ENCODE measurements around the gene ZAR1. TPM values are rescaled to one million over a fixed set of nuclear protein-coding genes. Genes with fewer than 3 reads are reported as not detected.
A peak's percentile ranks its signal among the peaks of the same experiment; 100 is the strongest.

Gene ZAR1
- total and polyA plus RNA-seq, 12 donors = not detected

DNA sequence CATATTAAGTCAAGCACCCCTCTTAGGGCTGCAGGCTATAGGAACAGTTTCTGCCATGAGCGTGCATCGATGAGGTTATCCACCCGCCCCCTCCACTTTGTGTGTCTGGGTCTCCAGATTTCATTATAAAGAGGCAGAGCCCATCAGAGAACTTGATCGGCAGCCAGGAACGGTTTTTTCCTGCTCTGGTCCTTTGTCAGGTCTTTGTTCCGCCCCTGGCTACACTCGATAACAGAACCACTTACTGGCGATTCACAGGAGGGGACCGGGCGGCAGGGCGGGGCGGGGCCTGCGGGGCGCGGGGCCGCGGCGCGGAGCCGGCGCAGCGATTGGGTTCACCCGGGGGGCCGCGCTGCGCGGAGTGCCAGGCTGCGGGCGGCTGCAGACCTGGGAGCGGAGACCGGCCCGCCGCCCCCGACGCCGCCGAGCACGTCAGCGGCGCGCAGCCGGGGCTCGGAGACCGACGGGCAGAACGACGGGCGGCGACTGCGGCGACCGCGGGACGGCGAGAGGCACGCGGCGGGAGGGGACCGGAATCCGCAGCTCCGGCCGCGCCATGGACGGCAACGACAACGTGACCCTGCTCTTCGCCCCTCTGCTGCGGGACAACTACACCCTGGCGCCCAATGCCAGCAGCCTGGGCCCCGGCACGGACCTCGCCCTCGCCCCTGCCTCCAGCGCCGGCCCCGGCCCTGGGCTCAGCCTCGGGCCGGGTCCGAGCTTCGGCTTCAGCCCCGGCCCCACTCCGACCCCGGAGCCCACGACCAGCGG lies 6.9 kb upstream of the ZAR1 start, which contains the start of gene SLC10A4:
Gene SLC10A4, plus strand, starts transcription at position 338 of the 771 bp plus-strand sequence. Its CDS starts 219 bp downstream, at position 557.
- 1 to 3% methylated on average over 54 to 85 of the region's 85 CpGs for WGBS, 2 donors
- Histone ChIP-seq H3K9me3 (no peaks in the 10 kb centered on the region), H3K36me3 (no peaks in the 10 kb centered on the region), H3K4me1 (peaks cover 0 to 24% (median 8%) of the 10 kb centered on the region in 9 donors), H3K27me3 (peaks cover 0 to 78% (median 63%) of the 10 kb centered on the region in 7 donors), H3K27ac (no peak within 1 kb of the TSS), H3K4me3 (peak within 1 kb of the TSS in 9 of 10 donors; percentile 29 to 51 (median 38))
- DNase-seq (no peak), ATAC-seq (peak in 3 of 8 donors; percentile 34 to 50 (median 44))
- TF ChIP-seq, protein P1, sequence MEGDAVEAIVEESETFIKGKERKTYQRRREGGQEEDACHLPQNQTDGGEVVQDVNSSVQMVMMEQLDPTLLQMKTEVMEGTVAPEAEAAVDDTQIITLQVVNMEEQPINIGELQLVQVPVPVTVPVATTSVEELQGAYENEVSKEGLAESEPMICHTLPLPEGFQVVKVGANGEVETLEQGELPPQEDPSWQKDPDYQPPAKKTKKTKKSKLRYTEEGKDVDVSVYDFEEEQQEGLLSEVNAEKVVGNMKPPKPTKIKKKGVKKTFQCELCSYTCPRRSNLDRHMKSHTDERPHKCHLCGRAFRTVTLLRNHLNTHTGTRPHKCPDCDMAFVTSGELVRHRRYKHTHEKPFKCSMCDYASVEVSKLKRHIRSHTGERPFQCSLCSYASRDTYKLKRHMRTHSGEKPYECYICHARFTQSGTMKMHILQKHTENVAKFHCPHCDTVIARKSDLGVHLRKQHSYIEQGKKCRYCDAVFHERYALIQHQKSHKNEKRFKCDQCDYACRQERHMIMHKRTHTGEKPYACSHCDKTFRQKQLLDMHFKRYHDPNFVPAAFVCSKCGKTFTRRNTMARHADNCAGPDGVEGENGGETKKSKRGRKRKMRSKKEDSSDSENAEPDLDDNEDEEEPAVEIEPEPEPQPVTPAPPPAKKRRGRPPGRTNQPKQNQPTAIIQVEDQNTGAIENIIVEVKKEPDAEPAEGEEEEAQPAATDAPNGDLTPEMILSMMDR (IDR thresholded peaks at IDR 0.05) = no peak
- intact Hi-C loops (cut with DNase I) = no loop called here

- ATAC-seq (peak in 3 of 8 donors; percentile 29 to 63 (median 35)), DNase-seq (no peak)
- intact Hi-C loops (cut with DNase I) = no loop called here
- H3K27me3 ChIP-seq = peaks cover 0 to 86% (median 70%) of the 10 kb centered on the region in 7 donors
- H3K36me3 ChIP-seq = no peaks in the 10 kb centered on the region
- H3K9me3 ChIP-seq = no peaks in the 10 kb centered on the region
- WGBS, 2 donors = 6 to 7% methylated on average over 65 to 66 of the region's 66 CpGs
- peaks cover 0 to 18% (median 6%) of the 10 kb centered on the region in 9 donors for H3K4me1 ChIP-seq
- TF ChIP-seq, protein P1 (IDR thresholded peaks at IDR 0.05) = no peak
- H3K4me3 ChIP-seq = peak overlapping the region in 9 of 10 donors; percentile 29 to 51 (median 38)
- no peak overlapping the region for H3K27ac ChIP-seq
These were observed 6.1 kb upstream of the ZAR1 start for GRCh38 chr4:48483777-48484493.

GRCh38 chr4:48484494-48485168 lies 5.4 kb upstream of the ZAR1 start:
- intact Hi-C loops (cut with DNase I) = no loop called here
- Histone ChIP-seq H3K27me3 (peaks cover 0 to 93% (median 77%) of the 10 kb centered on the region in 7 donors), H3K4me3 (peak overlapping the region in 1 of 10 donors; percentile 46), H3K36me3 (no peaks in the 10 kb centered on the region), H3K9me3 (no peaks in the 10 kb centered on the region), H3K27ac (no peak overlapping the region), H3K4me1 (peaks cover 0 to 13% (median 3%) of the 10 kb centered on the region in 9 donors)
- WGBS, 2 donors = 37 to 39% methylated on average over 22 of the region's 22 CpGs
- TF ChIP-seq, protein P1 (IDR thresholded peaks at IDR 0.05) = no peak
- no peak for DNase-seq
- ATAC-seq = no peak

DNA sequence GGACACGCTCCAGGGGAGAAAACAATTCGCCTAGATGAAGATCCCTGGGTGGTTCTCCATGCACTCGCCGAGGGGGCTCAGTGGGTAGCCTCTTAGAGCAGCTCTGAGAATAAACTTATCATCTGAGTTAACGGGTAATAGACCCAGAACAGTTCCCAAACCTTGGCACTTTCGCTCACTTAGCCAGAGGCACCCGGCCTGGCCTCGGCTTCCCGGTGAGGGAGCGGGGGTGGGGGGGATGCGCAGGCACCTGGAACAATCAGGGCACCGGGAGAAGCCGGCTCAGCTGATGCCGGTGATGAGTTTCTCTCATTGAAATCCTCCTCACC lies 405 bp upstream of the ZAR1 start:
- Histone ChIP-seq H3K27me3 (peaks cover 8 to 77% (median 70%) of the 10 kb centered on the region in 7 donors), H3K36me3 (no peaks in the 10 kb centered on the region), H3K4me3 (peak overlapping the region in 9 of 10 donors; percentile 14 to 54 (median 42)), H3K9me3 (no peaks in the 10 kb centered on the region), H3K4me1 (peaks cover 0 to 12% (median 8%) of the 10 kb centered on the region in 9 donors), H3K27ac (no peak overlapping the region)
- intact Hi-C loops (cut with DNase I) = no loop called here
- TF ChIP-seq, protein P1 (IDR thresholded peaks at IDR 0.05) = no peak
- ATAC-seq = no peak
- 21 to 22% methylated on average over 14 of the region's 14 CpGs for WGBS, 2 donors
- DNase-seq = no peak
